WTC11 (cell line): ENCODE data around the gene PARD3B. TPM values are rescaled to one million over a fixed set of nuclear protein-coding genes. Genes with fewer than 3 reads are reported as not detected.

ENCODE experiments used
- ATAC-seq: fragments of 200-7000 bp; cut with Tn5 transposase; 2 replicates; pipeline ENCODE4 v1.10.0; 2021; ENCODE audit warnings: mild to moderate bottlenecking, moderate library complexity
- CTCF ChIA-PET: fragments of 300-600 bp; sonication (Branson Sonifier 250); formaldehyde crosslinking; loops from one replicate; lab custom pipeline; 2021; ENCODE audit warnings: antibody characterized with exemption; lab: Charles Lee
- POLR2A ChIA-PET: fragments of 350-600 bp; sonication (Branson Sonifier 250); formaldehyde crosslinking; loops from one replicate; lab custom pipeline; 2021; ENCODE audit warnings: antibody characterized with exemption; lab: Charles Lee
- DNase-seq: peaks from one replicate; pipeline ENCODE4 v3.0.0; 2021; ENCODE audit warnings: low spot score
- H3K27ac Mint-ChIP-seq: 2 replicates; pipeline ENCODE4 v1.8.0; 2021; ENCODE audit warnings: mixed read lengths
- H3K27me3 Mint-ChIP-seq: 2 replicates; pipeline ENCODE4 v1.8.0; 2021; ENCODE audit warnings: low read depth, mild to moderate bottlenecking, moderate library complexity, mixed read lengths
- H3K36me3 Mint-ChIP-seq: 2 replicates; pipeline ENCODE4 v1.8.0; 2021; ENCODE audit warnings: mixed read lengths
- H3K4me1 Mint-ChIP-seq: 2 replicates; pipeline ENCODE4 v1.8.0; 2022; ENCODE audit warnings: mixed read lengths
- H3K4me3 Mint-ChIP-seq: 2 replicates; pipeline ENCODE4 v1.8.0; 2021; ENCODE audit warnings: mild to moderate bottlenecking, moderate library complexity, mixed read lengths
- H3K9me3 Mint-ChIP-seq: 2 replicates; pipeline ENCODE4 v1.8.0; 2021; ENCODE audit warnings: mixed read lengths
- CBFB ChIP-seq: sonication (generic); formaldehyde crosslinking; IDR thresholded peaks from 2 replicates; pipeline ENCODE4 v1.8.1; 2022; ENCODE audit warnings: mild to moderate bottlenecking, low read depth, missing genetic modification reagents
- CDX4 ChIP-seq: fragments of 250-450 bp; sonication (Bioruptor Pico); IDR thresholded peaks from 2 replicates; pipeline ENCODE4 v1.9.0; 2021; ENCODE audit warnings: moderate library complexity, mild to moderate bottlenecking, inconsistent platforms, borderline replicate concordance
- GABPB1 ChIP-seq: sonication (generic); formaldehyde crosslinking; IDR thresholded peaks from 2 replicates; pipeline ENCODE4 v1.8.1; 2023; ENCODE audit warnings: mild to moderate bottlenecking, missing genetic modification reagents
- HMGA2 ChIP-seq: fragments of 250-450 bp; sonication (Bioruptor Pico); IDR thresholded peaks from 2 replicates; pipeline ENCODE4 v1.4.0; 2021; ENCODE audit warnings: mild to moderate bottlenecking, moderate library complexity
- KAT7 ChIP-seq: sonication (generic); formaldehyde crosslinking; IDR thresholded peaks from 2 replicates; pipeline ENCODE4 v1.8.1; 2023; ENCODE audit warnings: missing genetic modification reagents, mild to moderate bottlenecking, borderline replicate concordance
- MLX ChIP-seq: sonication (generic); formaldehyde crosslinking; IDR thresholded peaks from 2 replicates; pipeline ENCODE4 v1.8.1; 2023; ENCODE audit warnings: mild to moderate bottlenecking, missing genetic modification reagents, moderate library complexity
- NFYB ChIP-seq: sonication (generic); formaldehyde crosslinking; conservative IDR thresholded peaks from 2 replicates; pipeline ENCODE4 v1.8.0; 2022; ENCODE audit warnings: low read depth, missing genetic modification reagents
- RORB ChIP-seq: fragments of 250-450 bp; sonication (Bioruptor Pico); IDR thresholded peaks from 2 replicates; pipeline ENCODE4 v1.9.0; 2021; ENCODE audit warnings: mild to moderate bottlenecking
- SOX15 ChIP-seq: fragments of 250-450 bp; sonication (Bioruptor Pico); IDR thresholded peaks from 2 replicates; pipeline ENCODE4 v1.9.0; 2021; ENCODE audit warnings: mild to moderate bottlenecking
- TCF7 ChIP-seq: sonication (generic); formaldehyde crosslinking; IDR thresholded peaks from 2 replicates; pipeline ENCODE4 v1.8.0; 2022; ENCODE audit warnings: mild to moderate bottlenecking, low read depth, missing genetic modification reagents, moderate library complexity
- TEAD1 ChIP-seq: sonication (generic); formaldehyde crosslinking; IDR thresholded peaks from 2 replicates; pipeline ENCODE4 v1.8.0; 2022; ENCODE audit warnings: mild to moderate bottlenecking, missing genetic modification reagents
- USF1 ChIP-seq: sonication (generic); formaldehyde crosslinking; IDR thresholded peaks from 2 replicates; pipeline ENCODE4 v1.8.0; 2022; ENCODE audit warnings: mild to moderate bottlenecking, missing genetic modification reagents
- ZBTB43 ChIP-seq: sonication (generic); formaldehyde crosslinking; IDR thresholded peaks from 2 replicates; pipeline ENCODE4 v1.8.1; 2023; ENCODE audit warnings: mild to moderate bottlenecking, missing genetic modification reagents
- ZNF416 ChIP-seq: fragments of 250-450 bp; sonication (Bioruptor Pico); IDR thresholded peaks from 2 replicates; pipeline ENCODE4 v1.9.0; 2021; ENCODE audit warnings: mild to moderate bottlenecking, inconsistent platforms
- total RNA-seq: library from RNA; stranded (reverse); gene quantifications from 3 replicates; pipeline ENCODE4 v1.2.3, GENCODE V29; 2021
- TF ChIP-seq, protein P1 (sequence below): fragments of 250-450 bp; sonication (Bioruptor Pico); IDR thresholded peaks from 2 replicates; pipeline ENCODE4 v1.9.0; 2021; ENCODE audit warnings: mild to moderate bottlenecking, borderline replicate concordance
- TF ChIP-seq, protein P2 (sequence below): fragments of 250-450 bp; sonication (Bioruptor Pico); IDR thresholded peaks from 2 replicates; pipeline ENCODE4 v1.8.0; 2021; ENCODE audit warnings: mild to moderate bottlenecking
- TF ChIP-seq, protein P3 (sequence below): sonication (generic); formaldehyde crosslinking; IDR thresholded peaks from 2 replicates; pipeline ENCODE4 v1.8.1; 2023; ENCODE audit warnings: mild to moderate bottlenecking, missing genetic modification reagents, borderline replicate concordance
- TF ChIP-seq, protein P4 (sequence below): fragments of 200-600 bp; IDR thresholded peaks from 2 replicates; pipeline ENCODE4 v1.8.0; 2022; ENCODE audit warnings: antibody characterized with exemption
- TF ChIP-seq, protein P5 (sequence below): sonication (generic); formaldehyde crosslinking; IDR thresholded peaks from 2 replicates; pipeline ENCODE4 v1.8.1; 2022; ENCODE audit warnings: mild to moderate bottlenecking, missing genetic modification reagents, moderate library complexity, borderline replicate concordance

The PARD3B gene
- total RNA-seq, 1 experiment from 2014 or later = 5.6 TPM

GRCh38 chr2:205377324-205377723 is 832.0 kb downstream of the PARD3B start:
- no peaks in the 10 kb centered on the region for H3K27me3 Mint-ChIP-seq
- no peaks in the 10 kb centered on the region for H3K36me3 Mint-ChIP-seq
- no peak for TF ChIP-seq NFYB
- no peak for TF ChIP-seq ZNF416 (CRISPR knock-in tag)
- TF ChIP-seq, protein P1, sequence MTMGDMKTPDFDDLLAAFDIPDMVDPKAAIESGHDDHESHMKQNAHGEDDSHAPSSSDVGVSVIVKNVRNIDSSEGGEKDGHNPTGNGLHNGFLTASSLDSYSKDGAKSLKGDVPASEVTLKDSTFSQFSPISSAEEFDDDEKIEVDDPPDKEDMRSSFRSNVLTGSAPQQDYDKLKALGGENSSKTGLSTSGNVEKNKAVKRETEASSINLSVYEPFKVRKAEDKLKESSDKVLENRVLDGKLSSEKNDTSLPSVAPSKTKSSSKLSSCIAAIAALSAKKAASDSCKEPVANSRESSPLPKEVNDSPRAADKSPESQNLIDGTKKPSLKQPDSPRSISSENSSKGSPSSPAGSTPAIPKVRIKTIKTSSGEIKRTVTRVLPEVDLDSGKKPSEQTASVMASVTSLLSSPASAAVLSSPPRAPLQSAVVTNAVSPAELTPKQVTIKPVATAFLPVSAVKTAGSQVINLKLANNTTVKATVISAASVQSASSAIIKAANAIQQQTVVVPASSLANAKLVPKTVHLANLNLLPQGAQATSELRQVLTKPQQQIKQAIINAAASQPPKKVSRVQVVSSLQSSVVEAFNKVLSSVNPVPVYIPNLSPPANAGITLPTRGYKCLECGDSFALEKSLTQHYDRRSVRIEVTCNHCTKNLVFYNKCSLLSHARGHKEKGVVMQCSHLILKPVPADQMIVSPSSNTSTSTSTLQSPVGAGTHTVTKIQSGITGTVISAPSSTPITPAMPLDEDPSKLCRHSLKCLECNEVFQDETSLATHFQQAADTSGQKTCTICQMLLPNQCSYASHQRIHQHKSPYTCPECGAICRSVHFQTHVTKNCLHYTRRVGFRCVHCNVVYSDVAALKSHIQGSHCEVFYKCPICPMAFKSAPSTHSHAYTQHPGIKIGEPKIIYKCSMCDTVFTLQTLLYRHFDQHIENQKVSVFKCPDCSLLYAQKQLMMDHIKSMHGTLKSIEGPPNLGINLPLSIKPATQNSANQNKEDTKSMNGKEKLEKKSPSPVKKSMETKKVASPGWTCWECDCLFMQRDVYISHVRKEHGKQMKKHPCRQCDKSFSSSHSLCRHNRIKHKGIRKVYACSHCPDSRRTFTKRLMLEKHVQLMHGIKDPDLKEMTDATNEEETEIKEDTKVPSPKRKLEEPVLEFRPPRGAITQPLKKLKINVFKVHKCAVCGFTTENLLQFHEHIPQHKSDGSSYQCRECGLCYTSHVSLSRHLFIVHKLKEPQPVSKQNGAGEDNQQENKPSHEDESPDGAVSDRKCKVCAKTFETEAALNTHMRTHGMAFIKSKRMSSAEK (CRISPR knock-in tag) = no peak
- TF ChIP-seq USF1 = no peak
- TF ChIP-seq, protein P2, sequence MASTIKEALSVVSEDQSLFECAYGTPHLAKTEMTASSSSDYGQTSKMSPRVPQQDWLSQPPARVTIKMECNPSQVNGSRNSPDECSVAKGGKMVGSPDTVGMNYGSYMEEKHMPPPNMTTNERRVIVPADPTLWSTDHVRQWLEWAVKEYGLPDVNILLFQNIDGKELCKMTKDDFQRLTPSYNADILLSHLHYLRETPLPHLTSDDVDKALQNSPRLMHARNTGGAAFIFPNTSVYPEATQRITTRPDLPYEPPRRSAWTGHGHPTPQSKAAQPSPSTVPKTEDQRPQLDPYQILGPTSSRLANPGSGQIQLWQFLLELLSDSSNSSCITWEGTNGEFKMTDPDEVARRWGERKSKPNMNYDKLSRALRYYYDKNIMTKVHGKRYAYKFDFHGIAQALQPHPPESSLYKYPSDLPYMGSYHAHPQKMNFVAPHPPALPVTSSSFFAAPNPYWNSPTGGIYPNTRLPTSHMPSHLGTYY (CRISPR knock-in tag) = no peak
- no peak for TF ChIP-seq TEAD1 (CRISPR knock-in tag)
- TF ChIP-seq SOX15 = no peak
- TF ChIP-seq MLX (CRISPR knock-in tag) = no peak
- no peak for TF ChIP-seq TCF7 (CRISPR knock-in tag)
- no peak for TF ChIP-seq CBFB
- TF ChIP-seq RORB (CRISPR knock-in tag) = no peak
- TF ChIP-seq, protein P3, sequence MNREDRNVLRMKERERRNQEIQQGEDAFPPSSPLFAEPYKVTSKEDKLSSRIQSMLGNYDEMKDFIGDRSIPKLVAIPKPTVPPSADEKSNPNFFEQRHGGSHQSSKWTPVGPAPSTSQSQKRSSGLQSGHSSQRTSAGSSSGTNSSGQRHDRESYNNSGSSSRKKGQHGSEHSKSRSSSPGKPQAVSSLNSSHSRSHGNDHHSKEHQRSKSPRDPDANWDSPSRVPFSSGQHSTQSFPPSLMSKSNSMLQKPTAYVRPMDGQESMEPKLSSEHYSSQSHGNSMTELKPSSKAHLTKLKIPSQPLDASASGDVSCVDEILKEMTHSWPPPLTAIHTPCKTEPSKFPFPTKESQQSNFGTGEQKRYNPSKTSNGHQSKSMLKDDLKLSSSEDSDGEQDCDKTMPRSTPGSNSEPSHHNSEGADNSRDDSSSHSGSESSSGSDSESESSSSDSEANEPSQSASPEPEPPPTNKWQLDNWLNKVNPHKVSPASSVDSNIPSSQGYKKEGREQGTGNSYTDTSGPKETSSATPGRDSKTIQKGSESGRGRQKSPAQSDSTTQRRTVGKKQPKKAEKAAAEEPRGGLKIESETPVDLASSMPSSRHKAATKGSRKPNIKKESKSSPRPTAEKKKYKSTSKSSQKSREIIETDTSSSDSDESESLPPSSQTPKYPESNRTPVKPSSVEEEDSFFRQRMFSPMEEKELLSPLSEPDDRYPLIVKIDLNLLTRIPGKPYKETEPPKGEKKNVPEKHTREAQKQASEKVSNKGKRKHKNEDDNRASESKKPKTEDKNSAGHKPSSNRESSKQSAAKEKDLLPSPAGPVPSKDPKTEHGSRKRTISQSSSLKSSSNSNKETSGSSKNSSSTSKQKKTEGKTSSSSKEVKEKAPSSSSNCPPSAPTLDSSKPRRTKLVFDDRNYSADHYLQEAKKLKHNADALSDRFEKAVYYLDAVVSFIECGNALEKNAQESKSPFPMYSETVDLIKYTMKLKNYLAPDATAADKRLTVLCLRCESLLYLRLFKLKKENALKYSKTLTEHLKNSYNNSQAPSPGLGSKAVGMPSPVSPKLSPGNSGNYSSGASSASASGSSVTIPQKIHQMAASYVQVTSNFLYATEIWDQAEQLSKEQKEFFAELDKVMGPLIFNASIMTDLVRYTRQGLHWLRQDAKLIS (CRISPR knock-in tag) = no peak
- no peak for TF ChIP-seq GABPB1
- POLR2A ChIA-PET = interaction anchor here (0.9 kb wide), 1 partner anchor 19 kb away, joined by 3 read pairs; no protein-coding TSS in a partner anchor
- CTCF ChIA-PET = no interaction called here
- no peak for ATAC-seq
- H3K4me3 Mint-ChIP-seq = no peak overlapping the region
- no peaks in the 10 kb centered on the region for H3K9me3 Mint-ChIP-seq
- H3K27ac Mint-ChIP-seq = 0 out of 2 replicates have a peak overlapping the region, but pooled peaks have one; percentile 10
- no peak for DNase-seq
- peaks cover 8% of the 10 kb centered on the region; the same call in 1 of the 2 replicates for H3K4me1 Mint-ChIP-seq

DNA sequence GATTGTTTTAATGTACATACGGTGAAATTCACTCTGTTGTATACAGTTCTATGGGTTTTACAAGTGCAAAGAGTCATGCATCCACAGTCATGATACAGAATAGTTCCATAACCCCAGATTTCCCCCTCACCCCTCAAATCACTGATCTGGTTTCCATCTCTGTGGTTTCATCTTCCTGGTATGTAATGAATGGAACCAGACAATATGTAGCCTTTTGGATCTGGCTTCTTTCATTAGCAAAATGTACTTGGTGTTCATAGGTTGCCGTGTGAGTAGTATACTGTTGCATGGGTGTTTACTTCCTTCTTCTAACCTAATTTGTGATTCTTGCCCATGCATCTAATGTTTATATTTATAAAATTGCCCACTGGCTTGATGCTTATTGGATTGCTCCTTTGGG is 838.3 kb downstream of the PARD3B start:
- no peak overlapping the region for H3K27ac Mint-ChIP-seq
- ChIA-PET CTCF (no interaction called here), POLR2A (no interaction called here)
- no peak overlapping the region for H3K4me3 Mint-ChIP-seq
- no peaks in the 10 kb centered on the region for H3K9me3 Mint-ChIP-seq
- no peaks in the 10 kb centered on the region for H3K27me3 Mint-ChIP-seq
- ATAC-seq (no peak), DNase-seq (no peak)
- H3K4me1 Mint-ChIP-seq = peaks cover 17% of the 10 kb centered on the region
- no peaks in the 10 kb centered on the region for H3K36me3 Mint-ChIP-seq
- TF ChIP-seq, protein P4, sequence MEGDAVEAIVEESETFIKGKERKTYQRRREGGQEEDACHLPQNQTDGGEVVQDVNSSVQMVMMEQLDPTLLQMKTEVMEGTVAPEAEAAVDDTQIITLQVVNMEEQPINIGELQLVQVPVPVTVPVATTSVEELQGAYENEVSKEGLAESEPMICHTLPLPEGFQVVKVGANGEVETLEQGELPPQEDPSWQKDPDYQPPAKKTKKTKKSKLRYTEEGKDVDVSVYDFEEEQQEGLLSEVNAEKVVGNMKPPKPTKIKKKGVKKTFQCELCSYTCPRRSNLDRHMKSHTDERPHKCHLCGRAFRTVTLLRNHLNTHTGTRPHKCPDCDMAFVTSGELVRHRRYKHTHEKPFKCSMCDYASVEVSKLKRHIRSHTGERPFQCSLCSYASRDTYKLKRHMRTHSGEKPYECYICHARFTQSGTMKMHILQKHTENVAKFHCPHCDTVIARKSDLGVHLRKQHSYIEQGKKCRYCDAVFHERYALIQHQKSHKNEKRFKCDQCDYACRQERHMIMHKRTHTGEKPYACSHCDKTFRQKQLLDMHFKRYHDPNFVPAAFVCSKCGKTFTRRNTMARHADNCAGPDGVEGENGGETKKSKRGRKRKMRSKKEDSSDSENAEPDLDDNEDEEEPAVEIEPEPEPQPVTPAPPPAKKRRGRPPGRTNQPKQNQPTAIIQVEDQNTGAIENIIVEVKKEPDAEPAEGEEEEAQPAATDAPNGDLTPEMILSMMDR = no peak
- TF ChIP-seq HMGA2 (CRISPR knock-in tag) (no peak), MLX (CRISPR knock-in tag) (no peak), CDX4 (no peak), KAT7 (CRISPR knock-in tag) (no peak), ZBTB43 (CRISPR knock-in tag) (no peak)
- TF ChIP-seq, protein P5, sequence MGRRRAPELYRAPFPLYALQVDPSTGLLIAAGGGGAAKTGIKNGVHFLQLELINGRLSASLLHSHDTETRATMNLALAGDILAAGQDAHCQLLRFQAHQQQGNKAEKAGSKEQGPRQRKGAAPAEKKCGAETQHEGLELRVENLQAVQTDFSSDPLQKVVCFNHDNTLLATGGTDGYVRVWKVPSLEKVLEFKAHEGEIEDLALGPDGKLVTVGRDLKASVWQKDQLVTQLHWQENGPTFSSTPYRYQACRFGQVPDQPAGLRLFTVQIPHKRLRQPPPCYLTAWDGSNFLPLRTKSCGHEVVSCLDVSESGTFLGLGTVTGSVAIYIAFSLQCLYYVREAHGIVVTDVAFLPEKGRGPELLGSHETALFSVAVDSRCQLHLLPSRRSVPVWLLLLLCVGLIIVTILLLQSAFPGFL = no peak
